Measurements from ENCODE around the gene ELL. TPM values are rescaled to one million over a fixed set of nuclear protein-coding genes. Genes with fewer than 3 reads are reported as not detected.
"Not testable (repeated sequence)": the region's sequence is repeated elsewhere in the genome, so short reads cannot be mapped to it uniquely, and the experiment has no call there.

The ELL gene
- total and polyA plus RNA-seq, 4 experiments from 2014 or later: 6.5 to 35.9 (median 25.8) TPM

DNA sequence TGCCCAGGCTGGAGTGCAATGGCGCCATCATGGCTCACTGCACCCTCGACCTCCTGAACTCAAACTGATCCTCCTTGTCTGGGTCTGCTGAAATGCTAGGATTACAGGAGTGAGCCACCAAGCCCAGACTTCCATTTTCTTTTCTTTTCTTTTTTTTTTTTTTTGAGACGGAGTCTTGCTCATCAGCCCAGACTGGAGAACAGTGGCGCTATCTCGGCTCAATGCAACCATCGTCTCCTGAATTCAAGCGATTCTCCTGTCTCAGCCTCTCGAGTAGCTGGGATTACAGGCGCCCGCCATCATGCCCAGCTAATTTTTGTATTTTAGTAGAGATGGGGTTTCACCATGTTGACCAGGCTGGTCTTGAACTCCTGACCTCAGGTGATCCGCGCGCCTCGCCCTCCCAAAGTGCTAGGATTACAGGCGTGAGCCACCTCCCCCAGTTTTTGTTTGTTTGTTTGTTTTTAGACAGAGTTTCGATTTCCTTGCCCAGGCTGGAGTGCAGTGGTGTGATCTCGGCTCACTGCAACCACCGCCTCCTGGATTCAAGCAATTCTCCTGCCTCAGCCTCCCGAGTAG is 1.1 kb upstream of the ELL start:
- H3K27me3 ChIP-seq (ENCODE audit: insufficient read depth, low read length); H3K36me3 ChIP-seq (ENCODE audit: insufficient read depth, low read length); H3K27me3 Mint-ChIP-seq; H3K9me3 ChIP-seq (ENCODE audit: control insufficient read depth in 1 of 2, low read length in 2 of 2); H3K9me3 Mint-ChIP-seq: not testable (repeated sequence)
- peak overlapping the region; percentile 94 to 99 (median 97) for H3K27ac Mint-ChIP-seq
- H3K4me3 Mint-ChIP-seq: peak overlapping the region in 7 of 8 donors; percentile 16 to 96 (median 93)
- DNase-seq: peak in 1 of 5 donors; percentile 14
- POLR2A ChIA-PET (ENCODE audit: partially characterized antibody): interaction anchor here (0.6 to 8.1 kb wide), 17 partner anchors 9 to 396 kb away, joined by 3 to 83 read pairs (median 10); partner anchors contain the start of genes COPE, DDX49, FKBP8 and KXD1
- CTCF ChIA-PET (ENCODE audit: partially characterized antibody): interaction anchor here (0.7 to 8.0 kb wide), 8 partner anchors 14 to 324 kb away, joined by 3 to 131 read pairs (median 14); partner anchors contain the start of gene REX1BD
- peaks cover 29% of the 10 kb centered on the region for H3K4me1 ChIP-seq (ENCODE audit: insufficient read depth, low read length)
- peak overlapping the region; percentile 65 for H3K27ac ChIP-seq (ENCODE audit: low read depth, low read length)
- intact Hi-C loops (cut with micrococcal nuclease): loop anchor here (1.0 kb wide), 6 partner anchors 21 to 396 kb away; partner anchors contain the start of genes COPE, DDX49, KXD1 and UBA52
- peak overlapping the region in 1 of 2 donors; percentile 32 for H3K4me3 ChIP-seq (ENCODE audit: low read length in 2 of 2)
- H3K4me1 Mint-ChIP-seq: peaks cover 6 to 33% (median 18%) of the 10 kb centered on the region in 4 donors
- H3K36me3 Mint-ChIP-seq: peaks cover 0 to 14% of the 10 kb centered on the region in 2 donors

DNA sequence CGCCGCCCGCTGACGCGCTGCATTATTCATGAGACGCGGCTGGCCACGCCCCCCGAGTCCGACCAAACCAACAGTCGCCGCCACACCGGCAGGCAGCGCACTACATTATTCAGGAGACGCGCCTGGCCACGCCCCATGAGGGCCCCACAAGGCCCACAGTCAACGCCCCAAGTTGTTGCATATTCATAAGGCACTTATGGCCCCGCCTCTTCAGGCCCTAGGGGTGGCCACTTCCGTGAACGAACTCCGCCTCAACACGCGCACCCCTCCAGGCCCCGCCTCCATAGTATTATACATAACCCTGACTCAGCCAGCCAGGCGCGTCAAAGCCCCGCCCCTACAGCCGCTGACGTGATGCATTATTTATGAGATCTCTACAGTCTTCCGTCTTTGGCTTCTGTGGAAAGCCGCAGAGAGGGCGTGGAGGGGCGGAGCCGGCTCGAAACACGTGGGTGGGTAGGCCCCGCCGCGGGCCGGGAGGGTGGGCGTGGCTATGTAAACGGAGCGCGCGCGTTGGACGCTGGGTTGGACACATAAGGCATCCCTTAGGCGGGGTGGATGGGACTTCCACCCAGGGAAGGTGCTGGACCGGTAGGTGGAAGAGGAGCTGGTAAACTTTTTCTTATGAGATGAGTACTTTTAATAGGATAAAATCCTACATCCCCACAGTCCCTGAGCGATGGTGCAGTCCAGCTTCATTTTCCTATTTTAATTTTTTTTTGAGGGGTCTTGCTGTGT is 423 bp upstream of the ELL start:
- Histone ChIP-seq H3K4me1 (ENCODE audit: insufficient read depth, low read length) (peaks cover 30% of the 10 kb centered on the region), H3K36me3 (ENCODE audit: insufficient read depth, low read length) (no peaks in the 10 kb centered on the region), H3K27ac (ENCODE audit: low read depth, low read length) (peak overlapping the region; percentile 96), H3K27me3 (ENCODE audit: insufficient read depth, low read length) (no peaks in the 10 kb centered on the region), H3K4me3 (ENCODE audit: low read length in 2 of 2) (peak overlapping the region in 1 of 2 donors; percentile 96), H3K9me3 (ENCODE audit: control insufficient read depth in 1 of 2, low read length in 2 of 2) (no peaks in the 10 kb centered on the region)
- Mint-ChIP-seq H3K27ac (peak overlapping the region; percentile 94 to 99 (median 97)), H3K4me3 (peak overlapping the region; percentile 93 to 99 (median 96)), H3K9me3 (peaks cover 0 to 1% (median 0%) of the 10 kb centered on the region in 8 donors), H3K4me1 (peaks cover 6 to 34% (median 21%) of the 10 kb centered on the region in 4 donors), H3K27me3 (no peaks in the 10 kb centered on the region), H3K36me3 (peaks cover 0 to 14% of the 10 kb centered on the region in 2 donors)
- intact Hi-C loops (cut with micrococcal nuclease): loop anchor here (1.0 kb wide), 6 partner anchors 22 to 397 kb away; partner anchors contain the start of genes COPE, DDX49, KXD1 and UBA52
- ChIA-PET CTCF (ENCODE audit: partially characterized antibody) (interaction anchor here (0.7 to 8.0 kb wide), 10 partner anchors 15 to 325 kb away, joined by 3 to 131 read pairs (median 24); partner anchors contain the start of genes KXD1 and REX1BD), POLR2A (ENCODE audit: partially characterized antibody) (interaction anchor here (0.6 to 8.1 kb wide), 31 partner anchors 10 to 397 kb away, joined by 3 to 83 read pairs (median 6); partner anchors contain the start of genes COPE, DDX49, FKBP8 and KXD1)
- DNase-seq: peak; percentile 100

DNA sequence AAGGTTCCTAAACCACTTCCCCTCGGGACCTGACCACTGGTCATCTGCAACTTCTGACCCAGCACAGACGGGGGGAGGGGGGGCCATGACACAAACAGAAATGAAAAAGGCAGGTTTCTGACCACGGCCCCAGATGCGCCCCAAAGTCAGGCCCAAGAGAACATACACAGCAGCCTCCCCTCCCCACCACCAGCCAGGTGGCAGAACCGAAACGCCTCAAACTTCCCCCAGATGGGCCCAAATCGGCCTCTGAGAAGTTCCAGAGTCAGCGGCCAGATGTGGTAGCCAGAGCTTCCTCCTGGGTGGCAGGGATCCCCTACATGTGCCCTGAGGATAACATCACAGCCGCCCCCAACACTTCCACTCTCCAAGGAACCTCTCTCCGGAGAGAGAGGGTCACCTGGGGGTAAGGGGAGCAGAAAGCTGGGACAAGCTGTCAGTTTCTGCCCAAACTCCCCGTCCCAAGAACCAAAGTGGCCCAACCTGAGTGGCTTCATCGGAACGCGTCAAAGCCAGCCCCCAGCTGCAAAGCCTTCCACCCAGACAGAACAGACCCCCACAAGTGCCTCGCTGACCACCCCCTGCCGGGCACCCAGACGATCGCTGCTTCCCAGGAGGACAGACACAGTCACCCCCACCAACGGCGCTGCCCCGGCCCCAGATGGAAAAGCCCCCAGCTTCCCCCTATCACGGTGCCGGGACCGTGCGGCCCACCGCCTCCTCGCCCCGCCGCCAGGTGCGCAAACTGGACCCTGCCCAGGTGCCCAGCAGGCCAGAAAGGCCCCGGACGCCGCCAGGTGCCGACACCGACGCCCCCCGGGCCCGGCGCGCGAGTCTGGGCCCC is 800 bp downstream of the ELL start:
- Mint-ChIP-seq H3K27me3 (no peaks in the 10 kb centered on the region), H3K27ac (peak overlapping the region; percentile 94 to 99 (median 96)), H3K4me1 (peaks cover 12 to 45% (median 30%) of the 10 kb centered on the region in 4 donors), H3K36me3 (peaks cover 0 to 17% of the 10 kb centered on the region in 2 donors), H3K4me3 (peak overlapping the region; percentile 92 to 100 (median 98)), H3K9me3 (peaks cover 0 to 1% (median 0%) of the 10 kb centered on the region in 8 donors)
- peak overlapping the region; percentile 96 for H3K27ac ChIP-seq (ENCODE audit: low read depth, low read length)
- intact Hi-C loops (cut with micrococcal nuclease): loop anchor here (1.0 to 2.0 kb wide), 3 partner anchors 14 to 326 kb away; no protein-coding TSS in a partner anchor
- CTCF ChIA-PET (ENCODE audit: partially characterized antibody): interaction anchor here (1.1 to 8.0 kb wide), 23 partner anchors 12 to 395 kb away, joined by 3 to 131 read pairs (median 8); partner anchors contain the start of genes KXD1, REX1BD and UBA52
- peak overlapping the region; percentile 88 to 96 for H3K4me3 ChIP-seq (ENCODE audit: low read length in 2 of 2)
- H3K9me3 ChIP-seq (ENCODE audit: control insufficient read depth in 1 of 2, low read length in 2 of 2): no peaks in the 10 kb centered on the region
- H3K36me3 ChIP-seq (ENCODE audit: insufficient read depth, low read length): no peaks in the 10 kb centered on the region
- H3K27me3 ChIP-seq (ENCODE audit: insufficient read depth, low read length): no peaks in the 10 kb centered on the region
- POLR2A ChIA-PET (ENCODE audit: partially characterized antibody): interaction anchor here (0.6 to 8.1 kb wide), 30 partner anchors 9 to 398 kb away, joined by 3 to 83 read pairs (median 6); partner anchors contain the start of genes COPE, DDX49, FKBP8 and JUND
- peak in 4 of 5 donors; percentile 20 to 56 (median 25) for DNase-seq
- peaks cover 43% of the 10 kb centered on the region for H3K4me1 ChIP-seq (ENCODE audit: insufficient read depth, low read length)

DNA sequence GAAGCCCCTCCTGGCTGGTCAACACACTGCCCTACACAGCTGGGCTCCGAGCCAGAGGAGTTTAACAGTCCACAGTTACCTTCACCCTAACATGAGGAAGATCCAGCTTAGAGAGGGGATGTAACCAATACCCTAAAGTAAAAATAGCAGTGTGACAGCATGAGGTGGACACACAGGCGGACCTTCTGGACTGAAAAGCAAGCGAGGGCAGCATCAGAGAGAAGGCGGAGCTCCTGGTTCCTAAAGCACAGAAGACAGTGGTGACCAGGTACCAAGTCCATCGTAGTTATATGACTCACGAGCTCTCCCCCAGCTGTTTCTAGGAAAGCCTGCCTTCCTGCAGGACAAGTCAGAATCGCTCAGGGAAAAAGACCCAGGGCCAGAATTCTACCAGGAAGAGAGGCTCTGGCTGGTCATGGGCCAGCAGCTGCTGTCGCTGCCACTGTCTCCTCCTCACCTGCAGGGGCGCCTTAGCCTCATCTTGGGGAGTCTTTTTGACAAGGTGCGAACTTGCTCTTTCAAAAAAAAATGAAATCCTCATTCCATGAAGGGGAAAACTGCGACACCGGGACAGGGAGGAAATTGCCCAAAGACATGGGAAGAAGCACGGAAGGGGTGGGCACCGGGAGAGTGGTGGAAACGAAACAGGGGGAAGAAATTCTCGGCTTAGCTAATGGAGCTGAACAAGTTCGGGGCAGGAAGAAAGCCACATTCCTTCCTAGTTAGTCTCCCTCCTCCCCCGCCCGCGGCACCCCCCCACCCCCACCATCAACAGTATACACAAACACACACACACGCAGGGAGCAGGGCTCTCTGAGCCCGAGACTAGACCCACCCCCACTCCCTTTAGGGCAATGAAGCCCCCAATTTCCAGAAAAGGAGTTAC is 1.7 kb downstream of the ELL start:
- H3K4me3 Mint-ChIP-seq: peak overlapping the region; percentile 92 to 100 (median 98)
- no peaks in the 10 kb centered on the region for H3K9me3 ChIP-seq (ENCODE audit: control insufficient read depth in 1 of 2, low read length in 2 of 2)
- peaks cover 51% of the 10 kb centered on the region for H3K4me1 ChIP-seq (ENCODE audit: insufficient read depth, low read length)
- POLR2A ChIA-PET (ENCODE audit: partially characterized antibody): interaction anchor here (0.7 to 8.1 kb wide), 20 partner anchors 14 to 324 kb away, joined by 3 to 83 read pairs (median 10); partner anchors contain the start of genes FKBP8, JUND, KXD1 and REX1BD
- peak overlapping the region; percentile 88 to 96 for H3K4me3 ChIP-seq (ENCODE audit: low read length in 2 of 2)
- peak overlapping the region; percentile 94 to 99 (median 96) for H3K27ac Mint-ChIP-seq
- H3K9me3 Mint-ChIP-seq: peaks cover 0 to 1% (median 0%) of the 10 kb centered on the region in 8 donors
- H3K36me3 Mint-ChIP-seq: peaks cover 0 to 17% of the 10 kb centered on the region in 2 donors
- no peaks in the 10 kb centered on the region for H3K36me3 ChIP-seq (ENCODE audit: insufficient read depth, low read length)
- H3K4me1 Mint-ChIP-seq: peaks cover 16 to 54% (median 37%) of the 10 kb centered on the region in 4 donors
- DNase-seq: peak; percentile 62 to 69 (median 64)
- H3K27me3 Mint-ChIP-seq: no peaks in the 10 kb centered on the region
- no peaks in the 10 kb centered on the region for H3K27me3 ChIP-seq (ENCODE audit: insufficient read depth, low read length)
- peak overlapping the region; percentile 96 for H3K27ac ChIP-seq (ENCODE audit: low read depth, low read length)
- intact Hi-C loops (cut with micrococcal nuclease): loop anchor here (1.0 to 2.0 kb wide), 3 partner anchors 13 to 327 kb away; no protein-coding TSS in a partner anchor
- CTCF ChIA-PET (ENCODE audit: partially characterized antibody): interaction anchor here (0.7 to 8.0 kb wide), 34 partner anchors 11 to 396 kb away, joined by 3 to 131 read pairs (median 5); partner anchors contain the start of genes FKBP8, KXD1, REX1BD and UBA52

DNA sequence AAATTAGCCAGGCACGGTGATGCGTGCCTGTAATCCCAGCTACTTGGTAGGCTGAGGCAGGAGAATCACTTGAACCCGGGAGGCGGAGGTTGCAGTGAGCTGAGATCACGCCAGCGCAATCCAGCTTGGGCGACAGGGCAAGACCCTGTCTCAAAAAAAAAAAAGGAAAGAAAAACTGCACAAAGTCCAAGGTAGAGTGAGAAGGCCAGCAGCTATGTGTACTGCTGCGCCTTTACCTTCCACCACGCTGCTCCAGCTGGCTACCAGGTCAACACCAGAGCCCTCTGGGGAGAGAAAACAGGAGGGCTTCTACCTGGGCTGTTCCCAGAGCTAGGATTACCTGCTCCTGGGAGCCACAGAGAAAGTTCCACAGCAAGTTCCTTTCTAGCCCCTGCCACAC is 3.2 kb downstream of the ELL start:
- Histone ChIP-seq H3K27ac (ENCODE audit: low read depth, low read length) (no peak overlapping the region), H3K4me3 (ENCODE audit: low read length in 2 of 2) (no peak overlapping the region), H3K36me3 (ENCODE audit: insufficient read depth, low read length) (no peaks in the 10 kb centered on the region), H3K9me3 (ENCODE audit: control insufficient read depth in 1 of 2, low read length in 2 of 2) (no peaks in the 10 kb centered on the region), H3K27me3 (ENCODE audit: insufficient read depth, low read length) (no peaks in the 10 kb centered on the region), H3K4me1 (ENCODE audit: insufficient read depth, low read length) (peaks cover 63% of the 10 kb centered on the region)
- H3K9me3 Mint-ChIP-seq: peaks cover 0 to 1% (median 0%) of the 10 kb centered on the region in 8 donors
- intact Hi-C loops (cut with micrococcal nuclease): no loop called here
- no peak overlapping the region for H3K4me3 Mint-ChIP-seq
- ChIA-PET POLR2A (ENCODE audit: partially characterized antibody) (interaction anchor here (0.6 to 8.1 kb wide), 6 partner anchors 12 to 61 kb away, joined by 3 to 83 read pairs (median 62); partner anchors contain the start of genes KXD1 and UBA52), CTCF (ENCODE audit: partially characterized antibody) (interaction anchor here (0.7 to 8.0 kb wide), 10 partner anchors 9 to 70 kb away, joined by 3 to 131 read pairs (median 38); partner anchors contain the start of genes KXD1, REX1BD and UBA52)
- peak overlapping the region in 2 of 7 donors; percentile 46 to 69 for H3K27ac Mint-ChIP-seq
- DNase-seq: no peak
- peaks cover 24 to 70% (median 49%) of the 10 kb centered on the region in 4 donors for H3K4me1 Mint-ChIP-seq
- no peaks in the 10 kb centered on the region for H3K27me3 Mint-ChIP-seq
- H3K36me3 Mint-ChIP-seq: peaks cover 0 to 17% of the 10 kb centered on the region in 2 donors
